Panc1 (cell line): ENCODE results near the gene THRSP.

ENCODE experiments used
- POLR2AphosphoS5 ChIP-seq: IDR thresholded peaks from 2 replicates; pipeline ENCODE4 v1.6.1; 2012; ENCODE audit warnings: mild to moderate bottlenecking, low read depth, low read length, moderate library complexity
- SIN3A ChIP-seq: IDR thresholded peaks from 2 replicates; pipeline ENCODE4 v1.6.1; 2012; ENCODE audit warnings: low read depth, mild to moderate bottlenecking, low read length, moderate library complexity, borderline replicate concordance; ENCODE audit not compliant: insufficient read depth
- TF ChIP-seq, protein P1 (sequence below): fragments of 450-650 bp; IDR thresholded peaks from 2 replicates; pipeline ENCODE4 v1.5.1; 2017; ENCODE audit warnings: mild to moderate bottlenecking
- TF ChIP-seq, protein P2 (sequence below), 2 experiments: IDR thresholded peaks; 2 replicates each; pipeline ENCODE4 v1.6.1; 2011 to 2012; ENCODE audit warnings: low read depth in 2 of 2, control low read depth in 1 of 2, low read length in 1 of 2, mild to moderate bottlenecking in 1 of 2, moderate library complexity in 1 of 2; ENCODE audit not compliant: insufficient read depth in 1 of 2

DNA sequence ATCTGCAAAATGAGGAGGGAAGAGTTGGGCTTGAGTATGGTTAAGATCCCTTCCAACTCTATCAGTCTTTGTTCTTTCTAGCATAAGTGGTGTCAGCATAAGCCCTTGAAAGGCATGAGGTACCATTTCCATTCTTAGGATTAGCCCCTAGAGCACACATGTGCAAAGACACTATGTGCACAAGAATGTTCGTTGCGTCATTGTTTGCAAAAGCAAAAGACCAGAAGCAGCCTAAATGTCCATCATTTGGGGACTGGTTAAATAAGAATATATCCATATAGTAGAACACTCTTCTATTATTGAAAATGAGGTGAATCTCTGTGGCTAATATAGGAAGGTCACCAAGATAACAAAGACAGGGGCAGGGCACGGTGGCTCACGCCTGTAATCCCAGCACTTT, 30.6 kb upstream of the THRSP start:
- TF ChIP-seq, protein P1, sequence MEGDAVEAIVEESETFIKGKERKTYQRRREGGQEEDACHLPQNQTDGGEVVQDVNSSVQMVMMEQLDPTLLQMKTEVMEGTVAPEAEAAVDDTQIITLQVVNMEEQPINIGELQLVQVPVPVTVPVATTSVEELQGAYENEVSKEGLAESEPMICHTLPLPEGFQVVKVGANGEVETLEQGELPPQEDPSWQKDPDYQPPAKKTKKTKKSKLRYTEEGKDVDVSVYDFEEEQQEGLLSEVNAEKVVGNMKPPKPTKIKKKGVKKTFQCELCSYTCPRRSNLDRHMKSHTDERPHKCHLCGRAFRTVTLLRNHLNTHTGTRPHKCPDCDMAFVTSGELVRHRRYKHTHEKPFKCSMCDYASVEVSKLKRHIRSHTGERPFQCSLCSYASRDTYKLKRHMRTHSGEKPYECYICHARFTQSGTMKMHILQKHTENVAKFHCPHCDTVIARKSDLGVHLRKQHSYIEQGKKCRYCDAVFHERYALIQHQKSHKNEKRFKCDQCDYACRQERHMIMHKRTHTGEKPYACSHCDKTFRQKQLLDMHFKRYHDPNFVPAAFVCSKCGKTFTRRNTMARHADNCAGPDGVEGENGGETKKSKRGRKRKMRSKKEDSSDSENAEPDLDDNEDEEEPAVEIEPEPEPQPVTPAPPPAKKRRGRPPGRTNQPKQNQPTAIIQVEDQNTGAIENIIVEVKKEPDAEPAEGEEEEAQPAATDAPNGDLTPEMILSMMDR = no peak
- TF ChIP-seq, protein P2, sequence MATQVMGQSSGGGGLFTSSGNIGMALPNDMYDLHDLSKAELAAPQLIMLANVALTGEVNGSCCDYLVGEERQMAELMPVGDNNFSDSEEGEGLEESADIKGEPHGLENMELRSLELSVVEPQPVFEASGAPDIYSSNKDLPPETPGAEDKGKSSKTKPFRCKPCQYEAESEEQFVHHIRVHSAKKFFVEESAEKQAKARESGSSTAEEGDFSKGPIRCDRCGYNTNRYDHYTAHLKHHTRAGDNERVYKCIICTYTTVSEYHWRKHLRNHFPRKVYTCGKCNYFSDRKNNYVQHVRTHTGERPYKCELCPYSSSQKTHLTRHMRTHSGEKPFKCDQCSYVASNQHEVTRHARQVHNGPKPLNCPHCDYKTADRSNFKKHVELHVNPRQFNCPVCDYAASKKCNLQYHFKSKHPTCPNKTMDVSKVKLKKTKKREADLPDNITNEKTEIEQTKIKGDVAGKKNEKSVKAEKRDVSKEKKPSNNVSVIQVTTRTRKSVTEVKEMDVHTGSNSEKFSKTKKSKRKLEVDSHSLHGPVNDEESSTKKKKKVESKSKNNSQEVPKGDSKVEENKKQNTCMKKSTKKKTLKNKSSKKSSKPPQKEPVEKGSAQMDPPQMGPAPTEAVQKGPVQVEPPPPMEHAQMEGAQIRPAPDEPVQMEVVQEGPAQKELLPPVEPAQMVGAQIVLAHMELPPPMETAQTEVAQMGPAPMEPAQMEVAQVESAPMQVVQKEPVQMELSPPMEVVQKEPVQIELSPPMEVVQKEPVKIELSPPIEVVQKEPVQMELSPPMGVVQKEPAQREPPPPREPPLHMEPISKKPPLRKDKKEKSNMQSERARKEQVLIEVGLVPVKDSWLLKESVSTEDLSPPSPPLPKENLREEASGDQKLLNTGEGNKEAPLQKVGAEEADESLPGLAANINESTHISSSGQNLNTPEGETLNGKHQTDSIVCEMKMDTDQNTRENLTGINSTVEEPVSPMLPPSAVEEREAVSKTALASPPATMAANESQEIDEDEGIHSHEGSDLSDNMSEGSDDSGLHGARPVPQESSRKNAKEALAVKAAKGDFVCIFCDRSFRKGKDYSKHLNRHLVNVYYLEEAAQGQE (IDR thresholded peaks at IDR 0.05; ENCODE audit: insufficient read depth in 1 of 2, low read depth in 2 of 2, low read length in 1 of 2) = no peak
- TF ChIP-seq POLR2AphosphoS5 = no peak
- TF ChIP-seq SIN3A = no peak
